Measurements from ENCODE around the gene SPHK1.

Gene SPHK1

DNA sequence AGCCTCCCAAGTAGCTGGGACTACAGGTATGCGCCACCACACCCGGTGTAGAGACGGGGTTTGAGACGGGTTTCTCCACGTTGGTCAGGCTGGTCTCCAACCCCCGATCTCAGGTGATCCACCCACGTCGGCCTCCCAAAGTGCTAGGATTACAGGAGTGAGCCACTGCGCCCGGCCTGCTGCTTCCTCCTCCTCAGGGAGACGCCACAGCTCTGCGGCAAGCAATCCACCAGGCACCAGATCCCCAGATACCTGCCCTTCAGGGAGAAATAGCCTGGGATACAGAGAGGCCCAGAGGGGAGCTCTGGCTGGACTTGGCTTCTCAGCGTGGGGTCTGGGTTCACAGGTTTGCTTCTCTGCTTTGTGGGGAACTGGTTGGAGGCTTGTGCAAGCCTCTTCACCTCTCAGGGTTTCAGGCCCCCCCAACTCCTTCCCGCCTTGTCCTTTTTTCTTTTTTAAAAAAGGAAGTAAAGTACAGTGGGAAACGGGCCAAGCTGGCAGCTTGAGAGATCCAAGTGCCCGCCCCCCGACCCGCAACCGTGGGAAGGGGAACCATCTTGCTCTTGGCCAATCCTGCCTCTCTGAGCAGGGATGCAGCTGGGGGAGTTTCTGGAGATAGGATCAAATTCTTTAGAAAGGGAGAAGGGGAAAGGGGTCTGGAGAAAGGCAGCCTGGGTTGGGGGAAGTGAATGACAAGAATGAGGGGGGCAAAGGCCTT lies 2.6 kb upstream of the SPHK1 start:
- H3K4me1 ChIP-seq (ENCODE audit: insufficient read depth, low read length, poor library complexity, severe bottlenecking), result peaks cover 22% of the 10 kb centered on the region
- H3K4me2 ChIP-seq (ENCODE audit: low read depth, low read length, poor library complexity, severe bottlenecking), result no peak overlapping the region
- H3K9me2 ChIP-seq (replicated peaks; ENCODE audit: low read depth, low read length), result no peaks in the 10 kb centered on the region
- H3K36me3 ChIP-seq (ENCODE audit: insufficient read depth, low read length), result no peaks in the 10 kb centered on the region
- H3F3A ChIP-seq (ENCODE audit: low read depth), result no peaks in the 10 kb centered on the region
- no peaks in the 10 kb centered on the region for H4K20me1 ChIP-seq (ENCODE audit: insufficient read depth, low read length, poor library complexity, severe bottlenecking)
- no peaks in the 10 kb centered on the region for H3K27me3 ChIP-seq (ENCODE audit: insufficient read depth, low read length, poor library complexity, severe bottlenecking)
- TF ChIP-seq, protein P1, sequence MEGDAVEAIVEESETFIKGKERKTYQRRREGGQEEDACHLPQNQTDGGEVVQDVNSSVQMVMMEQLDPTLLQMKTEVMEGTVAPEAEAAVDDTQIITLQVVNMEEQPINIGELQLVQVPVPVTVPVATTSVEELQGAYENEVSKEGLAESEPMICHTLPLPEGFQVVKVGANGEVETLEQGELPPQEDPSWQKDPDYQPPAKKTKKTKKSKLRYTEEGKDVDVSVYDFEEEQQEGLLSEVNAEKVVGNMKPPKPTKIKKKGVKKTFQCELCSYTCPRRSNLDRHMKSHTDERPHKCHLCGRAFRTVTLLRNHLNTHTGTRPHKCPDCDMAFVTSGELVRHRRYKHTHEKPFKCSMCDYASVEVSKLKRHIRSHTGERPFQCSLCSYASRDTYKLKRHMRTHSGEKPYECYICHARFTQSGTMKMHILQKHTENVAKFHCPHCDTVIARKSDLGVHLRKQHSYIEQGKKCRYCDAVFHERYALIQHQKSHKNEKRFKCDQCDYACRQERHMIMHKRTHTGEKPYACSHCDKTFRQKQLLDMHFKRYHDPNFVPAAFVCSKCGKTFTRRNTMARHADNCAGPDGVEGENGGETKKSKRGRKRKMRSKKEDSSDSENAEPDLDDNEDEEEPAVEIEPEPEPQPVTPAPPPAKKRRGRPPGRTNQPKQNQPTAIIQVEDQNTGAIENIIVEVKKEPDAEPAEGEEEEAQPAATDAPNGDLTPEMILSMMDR (conservative IDR thresholded peaks at IDR 0.05; ENCODE audit: low read length), result no peak
- TF ChIP-seq EZH2phosphoT487 (IDR thresholded peaks at IDR 0.05; ENCODE audit: borderline replicate concordance), result no peak
- no peaks in the 10 kb centered on the region for H3K79me2 ChIP-seq (ENCODE audit: insufficient read depth, low read length)
- no peak overlapping the region for H2AFZ ChIP-seq (ENCODE audit: low read length)
- no peaks in the 10 kb centered on the region for H3K9me3 ChIP-seq (ENCODE audit: insufficient read depth, low read depth, low read length)
- H3K4me3 ChIP-seq (ENCODE audit: low read length, poor library complexity, severe bottlenecking), result no peak overlapping the region
- no peak overlapping the region for H3K9ac ChIP-seq (ENCODE audit: low read depth, low read length, poor library complexity, severe bottlenecking)

DNA sequence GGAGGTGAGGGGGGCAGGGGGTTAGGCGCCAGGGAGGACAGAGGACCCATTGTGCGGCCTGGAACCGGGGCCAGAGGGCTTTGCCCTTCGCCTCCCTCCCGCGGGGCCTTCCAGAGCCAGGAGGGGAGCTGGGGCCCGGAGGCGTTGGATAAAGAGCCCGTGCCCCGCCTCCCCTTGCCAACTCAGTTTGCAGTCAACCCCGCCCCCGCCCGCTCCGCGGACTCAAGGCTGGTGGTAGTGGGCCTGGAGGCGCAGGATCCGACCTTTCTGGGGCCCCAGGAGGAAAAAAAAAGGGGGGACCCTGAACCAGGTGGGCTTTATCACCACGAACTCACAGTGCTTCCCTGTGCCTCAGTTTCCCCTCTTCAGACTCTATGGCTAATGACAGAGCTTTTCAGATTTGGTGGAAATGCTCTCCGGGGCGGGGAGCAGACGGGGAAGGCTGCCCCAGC lies 2.0 kb upstream of the SPHK1 start:
- Histone ChIP-seq H3K9me2 (replicated peaks; ENCODE audit: low read depth, low read length) (no peaks in the 10 kb centered on the region), H3K9ac (ENCODE audit: low read depth, low read length, poor library complexity, severe bottlenecking) (no peak overlapping the region), H3F3A (ENCODE audit: low read depth) (no peaks in the 10 kb centered on the region), H3K27me3 (ENCODE audit: insufficient read depth, low read length, poor library complexity, severe bottlenecking) (no peaks in the 10 kb centered on the region), H3K9me3 (ENCODE audit: insufficient read depth, low read depth, low read length) (no peaks in the 10 kb centered on the region), H3K79me2 (ENCODE audit: insufficient read depth, low read length) (no peaks in the 10 kb centered on the region), H2AFZ (ENCODE audit: low read length) (no peak overlapping the region), H3K4me2 (ENCODE audit: low read depth, low read length, poor library complexity, severe bottlenecking) (peak overlapping the region; percentile 88), H3K4me1 (ENCODE audit: insufficient read depth, low read length, poor library complexity, severe bottlenecking) (peaks cover 22% of the 10 kb centered on the region), H4K20me1 (ENCODE audit: insufficient read depth, low read length, poor library complexity, severe bottlenecking) (no peaks in the 10 kb centered on the region), H3K36me3 (ENCODE audit: insufficient read depth, low read length) (no peaks in the 10 kb centered on the region), H3K4me3 (ENCODE audit: low read length, poor library complexity, severe bottlenecking) (no peak overlapping the region)
- TF ChIP-seq, protein P1 (conservative IDR thresholded peaks at IDR 0.05; ENCODE audit: low read length), result no peak
- no peak for TF ChIP-seq EZH2phosphoT487 (IDR thresholded peaks at IDR 0.05; ENCODE audit: borderline replicate concordance)

DNA sequence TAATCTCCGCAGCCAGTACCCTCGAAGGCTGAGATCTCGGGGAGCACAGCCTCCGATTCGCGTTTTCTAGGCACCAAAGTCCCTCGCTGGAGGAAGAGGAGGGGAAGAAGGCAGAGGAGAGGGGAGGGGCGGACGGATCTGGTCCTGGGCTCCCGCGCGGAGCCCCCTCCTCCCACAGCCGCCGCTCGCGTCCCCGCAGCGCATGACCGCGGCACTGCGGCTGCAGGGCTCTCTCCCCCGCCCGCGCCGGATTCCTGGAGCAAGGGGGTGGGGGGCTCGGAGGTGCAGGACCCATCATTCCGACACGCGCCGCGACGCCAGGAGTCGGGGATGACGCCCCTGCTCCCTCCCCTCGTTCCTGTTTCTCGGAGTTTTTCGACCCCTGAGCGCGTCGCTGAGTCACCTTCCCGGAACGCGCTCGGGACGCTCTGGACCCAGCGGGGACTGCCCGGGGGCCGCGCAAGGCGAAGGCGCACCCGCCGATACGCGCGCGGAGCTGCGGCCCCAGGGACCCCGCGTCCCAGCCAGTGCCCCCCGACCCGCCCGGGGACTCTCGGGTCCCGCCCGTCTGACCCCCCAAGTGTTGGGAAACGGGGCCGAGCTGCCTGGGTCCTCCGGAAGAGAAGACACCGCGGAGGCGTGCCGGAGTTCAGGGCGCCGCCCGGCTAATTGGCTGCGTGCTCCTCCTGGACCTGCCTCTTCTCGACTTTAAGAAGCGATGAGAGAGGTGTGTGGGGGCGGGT lies 1.4 kb upstream of the SPHK1 start:
- Histone ChIP-seq H3K27me3 (ENCODE audit: insufficient read depth, low read length, poor library complexity, severe bottlenecking) (no peaks in the 10 kb centered on the region), H2AFZ (ENCODE audit: low read length) (peak overlapping the region; percentile 96)

More for the DNA sequence above, 1.4 kb upstream of the SPHK1 start:
- H3K79me2 ChIP-seq (ENCODE audit: insufficient read depth, low read length), result no peaks in the 10 kb centered on the region
- H3K9ac ChIP-seq (ENCODE audit: low read depth, low read length, poor library complexity, severe bottlenecking), result peak overlapping the region; percentile 74
- peaks cover 22% of the 10 kb centered on the region for H3K4me1 ChIP-seq (ENCODE audit: insufficient read depth, low read length, poor library complexity, severe bottlenecking)
- peak overlapping the region; percentile 88 for H3K4me2 ChIP-seq (ENCODE audit: low read depth, low read length, poor library complexity, severe bottlenecking)
- H4K20me1 ChIP-seq (ENCODE audit: insufficient read depth, low read length, poor library complexity, severe bottlenecking), result no peaks in the 10 kb centered on the region
- no peaks in the 10 kb centered on the region for H3K36me3 ChIP-seq (ENCODE audit: insufficient read depth, low read length)
- no peaks in the 10 kb centered on the region for H3K9me3 ChIP-seq (ENCODE audit: insufficient read depth, low read depth, low read length)
- no peak for TF ChIP-seq EZH2phosphoT487 (IDR thresholded peaks at IDR 0.05; ENCODE audit: borderline replicate concordance)
- TF ChIP-seq, protein P1 (conservative IDR thresholded peaks at IDR 0.05; ENCODE audit: low read length), result no peak
- H3F3A ChIP-seq (ENCODE audit: low read depth), result no peaks in the 10 kb centered on the region
- peak overlapping the region; percentile 76 for H3K4me3 ChIP-seq (ENCODE audit: low read length, poor library complexity, severe bottlenecking)
- no peaks in the 10 kb centered on the region for H3K9me2 ChIP-seq (replicated peaks; ENCODE audit: low read depth, low read length)
